IMR-90 (cell line): Measurements from ENCODE around the gene PRMT2. TPM values are rescaled to one million over a fixed set of nuclear protein-coding genes. Genes with fewer than 3 reads are reported as not detected.

ENCODE experiments used
- ATAC-seq: fragments of 200-7000 bp; cut with Tn5 transposase; 2 replicates; pipeline ENCODE4 v1.9.1; 2020; ENCODE audit warnings: low read depth, mild to moderate bottlenecking, moderate library complexity
- BruUV-seq: library from RNA; stranded (reverse); fragments of 400-500 nt; replicated peaks from 2 replicates; lab custom pipeline; 2021; lab: Mats Ljungman, UMichigan
- CTCF ChIA-PET: fragments of 300-600 bp; formaldehyde crosslinking; extraction: SDS; loops from one replicate; lab custom pipeline; 2021; ENCODE audit warnings: antibody characterized with exemption; lab: Yijun Ruan, JAX
- POLR2A ChIA-PET: fragments of 300-600 bp; sonication (Branson Sonifier 250); formaldehyde crosslinking; loops from one replicate; lab custom pipeline; 2022; ENCODE audit warnings: antibody characterized with exemption; ENCODE audit not compliant: unreplicated experiment; lab: Charles Lee
- DNase-seq: peaks from one replicate; pipeline ENCODE4 v3.0.0; 2013
- H2AFZ ChIP-seq: replicated peaks from 2 replicates; pipeline ENCODE3; 2013; ENCODE audit warnings: low read length, mild to moderate bottlenecking; ENCODE audit not compliant: poor library complexity
- H2AK5ac ChIP-seq: 2 replicates; pipeline ENCODE4 v1.6.1; 2013; ENCODE audit warnings: low read depth, low read length, inconsistent platforms
- H2AK9ac ChIP-seq: replicated peaks from 2 replicates; pipeline ENCODE3; 2013; ENCODE audit warnings: mild to moderate bottlenecking, low read depth, low read length, moderate library complexity; ENCODE audit not compliant: poor library complexity
- H2BK120ac ChIP-seq: 2 replicates; pipeline ENCODE4 v1.6.1; 2013; ENCODE audit warnings: low read depth, low read length, inconsistent platforms
- H2BK15ac ChIP-seq: 3 replicates; pipeline ENCODE4 v1.6.1; 2013; ENCODE audit warnings: low read depth, low read length, inconsistent platforms
- H2BK20ac ChIP-seq: 2 replicates; pipeline ENCODE4 v1.6.1; 2013; ENCODE audit warnings: low read depth, mild to moderate bottlenecking, inconsistent platforms, low read length, moderate library complexity
- H2BK5ac ChIP-seq: 2 replicates; pipeline ENCODE4 v1.6.1; 2013; ENCODE audit warnings: mild to moderate bottlenecking, low read depth, low read length, inconsistent platforms; ENCODE audit not compliant: poor library complexity, severe bottlenecking
- H3K14ac ChIP-seq: replicated peaks from 2 replicates; pipeline ENCODE4 v1.6.1; 2013; ENCODE audit warnings: low read depth, low read length, inconsistent platforms
- H3K18ac ChIP-seq: 2 replicates; pipeline ENCODE4 v1.6.1; 2013; ENCODE audit warnings: low read depth, low read length, control low read depth
- H3K23ac ChIP-seq: 2 replicates; pipeline ENCODE4 v1.6.1; 2013; ENCODE audit warnings: low read depth, low read length, inconsistent platforms
- H3K27ac ChIP-seq: 2 replicates; pipeline ENCODE4 v1.5.1; 2013; ENCODE audit warnings: mild to moderate bottlenecking, control low read depth, low read length; ENCODE audit not compliant: insufficient read depth
- H3K27me3 ChIP-seq: 2 replicates; pipeline ENCODE4 v1.6.1; 2013; ENCODE audit warnings: low read length; ENCODE audit not compliant: control insufficient read depth, insufficient read depth
- H3K36me3 ChIP-seq: 2 replicates; pipeline ENCODE4 v1.6.1; 2013; ENCODE audit warnings: low read length, mixed read lengths; ENCODE audit not compliant: control insufficient read depth, insufficient read depth
- H3K4ac ChIP-seq: 2 replicates; pipeline ENCODE4 v1.6.1; 2013; ENCODE audit warnings: low read depth, low read length, inconsistent platforms
- H3K4me1 ChIP-seq: 2 replicates; pipeline ENCODE4 v1.6.1; 2013; ENCODE audit warnings: low read length, mixed read lengths; ENCODE audit not compliant: control insufficient read depth, insufficient read depth
- H3K4me2 ChIP-seq: 2 replicates; pipeline ENCODE4 v1.6.1; 2013; ENCODE audit warnings: low read depth, mild to moderate bottlenecking, control low read depth, low read length, moderate library complexity
- H3K4me3 ChIP-seq: 2 replicates; pipeline ENCODE4 v1.5.1; 2013; ENCODE audit warnings: low read depth, mild to moderate bottlenecking, control low read depth, low read length, moderate library complexity; ENCODE audit not compliant: insufficient read depth
- H3K56ac ChIP-seq: 2 replicates; pipeline ENCODE4 v1.6.1; 2013; ENCODE audit warnings: low read length, inconsistent platforms; ENCODE audit not compliant: insufficient read depth; ENCODE audit errors: extremely low read depth
- H3K79me1 ChIP-seq, 2 experiments: 2 replicates each; pipeline ENCODE4 v1.6.1; 2013; ENCODE audit warnings: low read length in 2 of 2, inconsistent platforms in 1 of 2, low read depth in 1 of 2
- H3K9ac ChIP-seq: 2 replicates; pipeline ENCODE4 v1.6.1; 2013; ENCODE audit warnings: low read depth, low read length, control low read depth
- H3K9me1 ChIP-seq: 2 replicates; pipeline ENCODE4 v1.6.1; 2013; ENCODE audit warnings: low read length, inconsistent platforms; ENCODE audit not compliant: insufficient read depth
- H3K9me3 ChIP-seq: 2 replicates; pipeline ENCODE4 v1.6.1; 2013; ENCODE audit warnings: low read length; ENCODE audit not compliant: control insufficient read depth, insufficient read depth
- H4K20me1 ChIP-seq: 2 replicates; pipeline ENCODE4 v1.6.1; 2013; ENCODE audit warnings: low read length, inconsistent platforms; ENCODE audit not compliant: insufficient read depth
- H4K5ac ChIP-seq: 2 replicates; pipeline ENCODE4 v1.6.1; 2013; ENCODE audit warnings: mild to moderate bottlenecking, low read depth, low read length, control low read depth
- H4K8ac ChIP-seq, 2 experiments: 2 replicates each; pipeline ENCODE4 v1.6.1; 2013; ENCODE audit warnings: low read depth in 2 of 2, low read length in 2 of 2, control low read depth in 1 of 2, inconsistent platforms in 1 of 2
- H4K91ac ChIP-seq: 2 replicates; pipeline ENCODE4 v1.6.1; 2013; ENCODE audit warnings: low read depth, low read length, inconsistent platforms; ENCODE audit not compliant: insufficient read depth
- BHLHE40 ChIP-seq: fragments of 150-350 bp; IDR thresholded peaks from 2 replicates; pipeline ENCODE4 v1.6.1; 2016; ENCODE audit warnings: mild to moderate bottlenecking, low read depth, low read length
- CEBPB ChIP-seq: IDR thresholded peaks from 2 replicates; pipeline ENCODE4 v1.6.1; 2012; ENCODE audit warnings: low read depth, low read length, improper control_type of control experiment
- CHD1 ChIP-seq: IDR thresholded peaks from 2 replicates; pipeline ENCODE4 v1.6.1; 2012; ENCODE audit warnings: low read depth, low read length, improper control_type of control experiment
- CTCF ChIP-seq: conservative IDR thresholded peaks from 2 replicates; pipeline ENCODE4 v1.5.1; 2012; ENCODE audit warnings: mild to moderate bottlenecking, low read depth, low read length, improper control_type of control experiment
- FOS ChIP-seq: fragments of 150-350 bp; IDR thresholded peaks from 2 replicates; pipeline ENCODE4 v1.6.1; 2016; ENCODE audit warnings: low read depth, low read length
- MAFK ChIP-seq: IDR thresholded peaks from 2 replicates; pipeline ENCODE4 v1.6.1; 2012; ENCODE audit warnings: low read depth, low read length, improper control_type of control experiment
- MAZ ChIP-seq: IDR thresholded peaks from 2 replicates; pipeline ENCODE4 v1.6.1; 2012; ENCODE audit warnings: low read depth, mild to moderate bottlenecking, low read length, improper control_type of control experiment, moderate library complexity, borderline replicate concordance
- MXI1 ChIP-seq: IDR thresholded peaks from 2 replicates; pipeline ENCODE4 v1.6.1; 2012; ENCODE audit warnings: low read depth, mild to moderate bottlenecking, low read length, moderate library complexity, borderline replicate concordance
- NFE2L2 ChIP-seq: fragments of 150-350 bp; IDR thresholded peaks from 2 replicates; pipeline ENCODE4 v1.6.1; 2016; ENCODE audit warnings: low read depth, mild to moderate bottlenecking, low read length
- POLR2A ChIP-seq: IDR thresholded peaks from 2 replicates; pipeline ENCODE4 v1.6.1; 2012; ENCODE audit warnings: mild to moderate bottlenecking, low read depth, low read length
- RAD21 ChIP-seq: IDR thresholded peaks from 2 replicates; pipeline ENCODE4 v1.6.1; 2012; ENCODE audit warnings: low read length, improper control_type of control experiment
- RCOR1 ChIP-seq: IDR thresholded peaks from 2 replicates; pipeline ENCODE4 v1.6.1; 2012; ENCODE audit warnings: mild to moderate bottlenecking, low read length, improper control_type of control experiment; ENCODE audit not compliant: insufficient replicate concordance
- RFX5 ChIP-seq: IDR thresholded peaks from 2 replicates; pipeline ENCODE4 v1.8.0; 2012; ENCODE audit warnings: low read depth, mild to moderate bottlenecking, low read length, moderate library complexity
- SMC3 ChIP-seq: fragments of 150-350 bp; IDR thresholded peaks from 2 replicates; pipeline ENCODE4 v1.6.1; 2016; ENCODE audit warnings: low read depth, mild to moderate bottlenecking, antibody characterized with exemption, low read length, moderate library complexity
- USF2 ChIP-seq: fragments of 150-350 bp; IDR thresholded peaks from 2 replicates; pipeline ENCODE4 v1.6.1; 2017; ENCODE audit warnings: mild to moderate bottlenecking, antibody characterized with exemption, low read length, low read depth
- WGBS, 2 experiments: methylation state at CpG; one replicate each; pipeline versions ENCODE4 v1.1.5 to v1.1.7; 2013; ENCODE audit warnings: missing lambda C conversion rate in 2 of 2; ENCODE audit not compliant: insufficient read length in 1 of 2; ENCODE audit errors: extremely low coverage in 2 of 2; 5-methylcytosine and 5-hydroxymethylcytosine counted together
- dilution Hi-C: fragments of 300-500 bp; cut with HindIII; formaldehyde crosslinking; loops from one replicate; pipeline ENCODE4 v1.14.3; 2018; ENCODE audit warnings: low sequenced_read_pairs; ENCODE audit not compliant: unreplicated experiment
- in situ Hi-C: fragments of 300-500 bp; cut with MboI; formaldehyde crosslinking; loops from 3 replicates; pipeline ENCODE4 v1.14.3; 2019; ENCODE audit warnings: low sequenced_read_pairs, inconsistent platforms, mixed read lengths
- intact Hi-C: fragments of 100-400 bp; cut with micrococcal nuclease; formaldehyde crosslinking; loops from 2 replicates; pipeline ENCODE4 v1.10.0; 2022
- polyA plus RNA-seq, 3 experiments: library from polyadenylated mRNA; depleted of rRNA; stranded (reverse); fragments of >200 nt; gene quantifications; 2 replicates each; pipeline ENCODE4 v1.2.3, GENCODE V29; 2012; ENCODE audit warnings: low replicate concordance in 1 of 3
- total RNA-seq: library from RNA; depleted of rRNA; stranded (reverse); fragments of >200 nt; gene quantifications from 2 replicates; pipeline ENCODE4 v1.2.3, GENCODE V29; 2012
- TF ChIP-seq, protein P1 (sequence below): fragments of 150-350 bp; IDR thresholded peaks from 2 replicates; pipeline ENCODE4 v1.6.1; 2016; ENCODE audit warnings: low read depth, mild to moderate bottlenecking, low read length, moderate library complexity, borderline replicate concordance

Gene PRMT2
- total and polyA plus RNA-seq, 2 of the 4 experiments (the other 2 are of a cell fraction) = 126 to 159 TPM

GRCh38 chr21:46651121-46651520 is 15.6 kb downstream of the PRMT2 start:
- no peak overlapping the region for H3K18ac ChIP-seq
- ChIA-PET CTCF (no interaction called here), POLR2A (no interaction called here)
- DNase-seq = no peak
- H4K91ac ChIP-seq = no peak overlapping the region
- H3K36me3 ChIP-seq = peaks cover 69% of the 10 kb centered on the region
- no peak overlapping the region for H2BK120ac ChIP-seq
- H3K14ac ChIP-seq = no peak overlapping the region
- no peaks in the 10 kb centered on the region for H3K27me3 ChIP-seq
- peaks cover 2% of the 10 kb centered on the region for H3K9me3 ChIP-seq
- H2AK9ac ChIP-seq = no peak overlapping the region
- H4K8ac ChIP-seq = no peak overlapping the region
- peaks cover 37% of the 10 kb centered on the region for H4K20me1 ChIP-seq
- H2AK5ac ChIP-seq = no peak overlapping the region
- H3K23ac ChIP-seq = no peak overlapping the region
- H2BK5ac ChIP-seq = no peak overlapping the region
- no peak overlapping the region for H3K4me3 ChIP-seq
- H3K56ac ChIP-seq = no peak overlapping the region
- 100% methylated on average over 2 of the region's 7 CpGs; no CpG with 5 or more reads in 1 of the 2 experiments for WGBS, 2 experiments
- H3K4me1 ChIP-seq = no peaks in the 10 kb centered on the region
- no peak overlapping the region for H3K4ac ChIP-seq
- no peak for ATAC-seq
- TF ChIP-seq RAD21 (no peak), POLR2A (no peak), CEBPB (no peak), USF2 (no peak), MAZ (no peak), BHLHE40 (no peak), SMC3 (no peak), MXI1 (no peak), FOS (no peak), RCOR1 (no peak), NFE2L2 (no peak), CHD1 (no peak), RFX5 (no peak), CTCF (no peak), MAFK (no peak)
- TF ChIP-seq, protein P1, sequence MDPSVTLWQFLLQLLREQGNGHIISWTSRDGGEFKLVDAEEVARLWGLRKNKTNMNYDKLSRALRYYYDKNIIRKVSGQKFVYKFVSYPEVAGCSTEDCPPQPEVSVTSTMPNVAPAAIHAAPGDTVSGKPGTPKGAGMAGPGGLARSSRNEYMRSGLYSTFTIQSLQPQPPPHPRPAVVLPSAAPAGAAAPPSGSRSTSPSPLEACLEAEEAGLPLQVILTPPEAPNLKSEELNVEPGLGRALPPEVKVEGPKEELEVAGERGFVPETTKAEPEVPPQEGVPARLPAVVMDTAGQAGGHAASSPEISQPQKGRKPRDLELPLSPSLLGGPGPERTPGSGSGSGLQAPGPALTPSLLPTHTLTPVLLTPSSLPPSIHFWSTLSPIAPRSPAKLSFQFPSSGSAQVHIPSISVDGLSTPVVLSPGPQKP = no peak
- no peak overlapping the region for H2BK15ac ChIP-seq
- in situ Hi-C loops (no loop called here), intact Hi-C loops (no loop called here), dilution Hi-C loops (no loop called here)
- H4K5ac ChIP-seq = no peak overlapping the region
- H3K9me1 ChIP-seq = peaks cover 5% of the 10 kb centered on the region
- no peak overlapping the region for H3K27ac ChIP-seq
- H3K9ac ChIP-seq = no peak overlapping the region
- no TSS peak for BruUV-seq
- no peak overlapping the region for H2AFZ ChIP-seq
- no peak overlapping the region for H3K4me2 ChIP-seq
- H2BK20ac ChIP-seq = no peak overlapping the region
- peaks cover 29 to 69% of the 10 kb centered on the region in 2 experiments for H3K79me1 ChIP-seq
